Fibroblast of skin of right quadriceps (primary cell): ENCODE results near the gene AMOTL1.
"Not testable (repeated sequence)": the region's sequence is repeated elsewhere in the genome, so short reads cannot be mapped to it uniquely, and the experiment has no call there.

Experiments
- DNase-seq: peaks from one replicate; pipeline ENCODE4 v3.0.0-alpha.2; 2013

AMOTL1 gene

DNA sequence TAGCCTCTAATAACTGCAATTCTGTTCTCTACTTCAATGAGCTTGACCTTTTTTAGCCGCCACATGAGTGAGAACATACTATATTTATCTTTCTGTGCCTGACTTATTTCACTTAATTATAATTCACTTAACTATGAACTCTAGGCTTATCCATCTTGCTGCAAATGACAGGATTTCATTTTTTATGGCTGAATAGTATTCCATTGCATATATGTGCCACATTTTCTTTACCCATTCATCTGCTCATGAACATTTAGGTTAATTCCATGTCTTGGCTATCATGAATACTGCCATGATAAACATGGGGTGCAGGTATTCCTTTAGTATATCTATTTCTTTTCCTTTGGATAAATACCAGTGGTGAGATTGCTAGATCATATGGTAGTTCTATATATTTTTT is 120.0 kb downstream of the AMOTL1 start:
- no peak for DNase-seq

DNA sequence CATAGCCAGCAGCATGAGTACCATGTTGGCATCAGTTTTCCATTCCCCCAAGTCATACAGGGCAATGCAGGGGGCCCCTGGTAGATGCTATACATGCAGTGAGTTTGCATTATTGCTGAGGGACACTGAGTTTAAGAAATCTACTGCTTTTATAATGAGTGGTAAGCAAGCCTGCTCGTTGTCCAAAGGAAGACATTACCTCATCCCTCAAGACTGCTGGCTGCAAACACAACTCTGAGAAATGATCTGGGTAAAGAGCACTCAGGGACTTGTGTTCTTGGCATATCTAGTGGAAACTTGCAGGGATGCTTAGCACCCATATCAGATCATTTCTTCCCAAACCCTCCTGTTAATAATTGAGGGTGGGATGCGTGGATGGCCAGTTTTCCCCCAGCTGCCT is 127.3 kb downstream of the AMOTL1 start:
- DNase-seq, result peak; percentile 56

DNA sequence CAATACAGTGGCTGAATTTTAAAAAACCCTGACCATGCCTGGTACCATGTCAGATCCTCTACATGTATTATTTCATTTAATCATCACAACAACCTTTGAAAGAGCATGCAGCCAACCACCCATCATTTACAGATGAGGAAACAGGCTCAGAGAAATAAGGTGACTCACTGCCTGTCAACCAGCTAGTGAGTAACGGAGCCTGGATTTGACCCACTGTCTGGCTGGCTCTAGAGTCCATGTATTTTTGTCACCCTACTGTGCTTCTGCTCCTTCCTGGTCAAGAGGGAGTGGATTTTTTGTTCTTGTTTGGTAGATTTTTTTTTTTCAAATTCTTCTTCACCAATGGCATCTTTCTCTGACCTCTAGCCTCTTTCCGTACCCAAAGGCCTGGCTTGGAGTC is 127.8 kb downstream of the AMOTL1 start:
- peak; percentile 64 for DNase-seq

DNA sequence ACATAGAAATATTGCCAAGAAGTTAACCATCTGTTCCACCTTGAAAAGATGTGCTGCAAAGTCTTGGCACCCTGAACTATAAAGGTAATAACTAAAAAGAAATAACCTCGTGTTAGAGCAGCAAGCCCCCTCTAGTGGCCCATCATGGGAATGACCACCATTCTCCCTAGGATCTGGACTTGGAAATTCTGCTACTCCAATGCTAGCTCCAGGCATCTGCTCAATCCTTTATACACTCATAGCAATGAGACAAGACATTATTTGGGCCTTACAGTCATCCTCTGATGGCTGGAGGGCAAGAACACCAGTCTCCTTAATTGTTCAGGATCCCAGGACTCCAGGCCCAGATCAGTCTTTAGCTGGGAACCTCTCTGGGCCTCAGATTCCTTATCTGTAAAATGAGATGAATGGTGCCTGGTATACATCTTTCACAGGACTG is 129.2 kb downstream of the AMOTL1 start:
- DNase-seq, result peak; percentile 35

DNA sequence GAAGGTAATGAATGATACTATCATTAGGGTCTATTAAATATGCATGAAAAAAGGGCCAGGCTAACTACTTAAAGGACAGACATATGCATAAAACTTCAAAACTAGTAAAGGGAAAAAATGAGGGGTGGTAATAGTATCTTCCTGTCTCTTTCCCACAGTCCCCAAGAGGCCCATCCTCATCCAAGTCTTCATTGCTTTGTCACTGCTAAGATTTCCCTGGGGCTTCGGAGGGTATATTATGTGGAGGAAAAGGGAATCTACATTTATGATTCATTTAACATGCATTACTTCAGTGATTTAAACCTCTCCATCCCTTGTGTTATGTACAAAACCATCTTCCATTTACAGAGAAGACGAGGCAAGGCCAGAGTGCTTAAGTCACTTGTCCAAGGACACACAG is 139.1 kb downstream of the AMOTL1 start:
- DNase-seq, result no peak

DNA sequence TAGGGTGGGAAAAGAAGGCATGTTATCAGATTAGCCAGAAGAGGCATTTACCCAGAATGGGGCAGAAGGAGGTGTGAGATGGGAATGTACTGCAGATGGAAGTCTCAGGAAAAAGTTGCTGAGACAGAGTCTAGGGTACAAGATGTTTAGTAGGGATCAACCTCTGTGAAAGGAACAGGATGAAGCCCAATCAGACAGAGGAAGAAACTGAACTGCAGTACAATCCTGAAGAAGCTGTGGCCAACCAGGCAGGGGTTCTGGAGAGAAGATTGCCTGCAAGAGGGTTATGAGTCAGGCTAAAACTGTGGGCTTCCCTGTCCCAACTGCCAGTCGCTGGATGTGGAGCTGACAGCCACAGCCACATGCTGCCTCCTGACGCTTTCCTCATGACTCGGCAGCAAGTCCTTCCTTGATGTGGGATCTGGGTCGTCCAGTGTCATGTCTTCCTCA is 141.2 kb downstream of the AMOTL1 start:
- peak; percentile 83 for DNase-seq

DNA sequence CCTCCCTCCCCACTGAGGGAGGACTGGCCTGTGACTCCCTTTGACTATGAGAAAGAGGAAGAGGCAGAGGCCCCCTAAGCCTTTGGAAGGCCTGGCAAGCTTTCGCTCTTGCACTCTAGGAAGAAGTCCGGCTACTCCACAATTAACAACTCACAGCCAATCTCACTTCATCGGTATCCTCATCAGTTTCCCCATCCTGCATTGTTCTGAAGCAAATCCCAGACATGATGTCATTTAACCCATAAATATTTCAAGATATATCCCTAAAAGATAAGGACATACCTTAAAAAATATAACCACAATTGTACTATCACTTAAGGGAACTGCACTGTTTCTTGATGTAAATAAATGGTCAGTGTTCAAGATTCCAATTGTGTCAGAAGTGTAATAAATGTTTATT is 142.1 kb downstream of the AMOTL1 start:
- no peak for DNase-seq

DNA sequence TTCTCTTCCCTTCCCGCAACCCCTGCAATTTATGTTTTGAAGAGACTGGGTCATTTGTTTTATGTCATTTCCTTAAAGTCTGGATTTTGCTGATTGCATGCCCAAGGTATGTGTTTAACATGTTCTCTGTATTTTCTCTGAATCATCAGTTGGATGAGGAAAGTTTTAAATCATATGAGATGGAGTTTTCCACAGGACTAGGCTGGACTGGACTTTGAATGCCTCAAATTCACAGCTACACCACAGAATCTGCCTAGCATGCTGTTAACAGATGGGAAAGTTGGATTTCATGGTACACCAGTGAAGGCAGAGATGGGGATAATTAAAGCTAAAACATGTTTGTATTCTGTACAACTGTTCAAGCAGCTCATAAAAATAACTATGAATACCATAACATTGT is 142.6 kb downstream of the AMOTL1 start:
- peak; percentile 93 for DNase-seq

DNA sequence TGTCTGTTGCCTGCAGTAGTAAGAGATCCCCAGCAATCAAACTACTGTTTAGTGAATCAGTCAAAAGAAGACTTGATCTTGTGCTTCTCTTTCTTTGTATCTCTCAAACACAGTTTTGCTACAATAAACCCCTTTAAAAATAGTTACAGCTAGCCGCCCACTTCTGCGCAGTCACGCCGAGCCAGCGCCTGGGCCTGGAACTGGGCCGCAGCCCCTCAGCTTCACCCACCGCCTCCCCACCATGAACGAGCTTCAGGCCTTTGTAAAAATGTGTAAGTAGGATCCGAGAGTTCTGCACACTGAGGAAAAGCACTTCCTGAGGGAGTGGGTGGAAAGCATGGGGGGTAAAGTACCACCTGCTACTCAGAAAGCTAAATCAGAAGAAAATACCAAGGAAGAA is 144.7 kb downstream of the AMOTL1 start:
- no peak for DNase-seq

DNA sequence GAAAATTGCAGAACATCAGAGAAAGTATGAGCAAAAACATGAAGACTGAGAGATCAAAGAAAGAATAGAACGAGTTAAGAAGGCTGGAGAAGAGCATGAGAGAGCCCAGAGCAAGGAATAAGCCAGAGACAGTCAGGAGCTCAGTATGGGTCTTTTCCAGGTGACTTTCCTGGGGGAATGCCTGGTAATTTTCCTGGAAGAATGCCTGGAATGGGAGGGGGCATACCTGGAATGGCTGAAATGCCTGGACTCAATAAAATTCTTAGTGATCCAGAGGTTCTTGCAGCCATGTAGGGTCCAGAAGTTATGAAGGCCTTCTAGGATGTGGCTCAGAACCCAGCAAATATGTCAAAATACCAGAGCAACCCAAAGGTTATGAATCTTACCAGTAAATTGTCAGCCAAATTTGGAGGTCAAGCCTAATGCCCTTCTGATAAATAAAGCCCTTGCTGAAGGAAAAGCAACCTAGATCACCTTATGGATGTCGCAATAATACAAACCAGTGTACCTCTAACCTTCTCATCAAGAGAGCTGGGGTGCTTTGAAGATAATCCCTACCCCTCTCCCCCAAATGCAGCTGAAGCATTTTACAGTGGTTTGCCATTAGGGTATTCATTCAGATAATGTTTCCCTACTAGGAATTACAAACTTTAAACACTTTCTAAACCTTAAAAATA is 145.7 kb downstream of the AMOTL1 start:
- DNase-seq, result not testable (repeated sequence)

DNA sequence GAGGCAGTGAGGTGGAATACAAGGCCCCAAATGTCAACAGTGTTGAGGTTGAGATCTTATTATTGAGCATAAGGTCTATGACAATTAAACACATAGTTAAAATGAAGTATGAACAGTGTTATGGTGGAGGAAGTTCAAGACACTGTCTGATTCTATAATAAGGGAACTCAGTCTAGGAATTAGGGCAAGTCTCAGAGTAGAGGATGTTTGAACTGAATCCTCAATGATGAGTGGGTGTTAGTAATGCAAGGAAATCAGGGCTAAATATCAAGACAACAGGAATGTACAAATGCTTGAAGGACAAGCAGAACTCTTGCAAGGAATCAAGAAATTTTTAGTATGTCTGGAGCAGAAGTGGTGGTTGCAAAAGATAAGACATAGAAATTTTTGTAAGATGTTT is 152.2 kb downstream of the AMOTL1 start:
- no peak for DNase-seq

DNA sequence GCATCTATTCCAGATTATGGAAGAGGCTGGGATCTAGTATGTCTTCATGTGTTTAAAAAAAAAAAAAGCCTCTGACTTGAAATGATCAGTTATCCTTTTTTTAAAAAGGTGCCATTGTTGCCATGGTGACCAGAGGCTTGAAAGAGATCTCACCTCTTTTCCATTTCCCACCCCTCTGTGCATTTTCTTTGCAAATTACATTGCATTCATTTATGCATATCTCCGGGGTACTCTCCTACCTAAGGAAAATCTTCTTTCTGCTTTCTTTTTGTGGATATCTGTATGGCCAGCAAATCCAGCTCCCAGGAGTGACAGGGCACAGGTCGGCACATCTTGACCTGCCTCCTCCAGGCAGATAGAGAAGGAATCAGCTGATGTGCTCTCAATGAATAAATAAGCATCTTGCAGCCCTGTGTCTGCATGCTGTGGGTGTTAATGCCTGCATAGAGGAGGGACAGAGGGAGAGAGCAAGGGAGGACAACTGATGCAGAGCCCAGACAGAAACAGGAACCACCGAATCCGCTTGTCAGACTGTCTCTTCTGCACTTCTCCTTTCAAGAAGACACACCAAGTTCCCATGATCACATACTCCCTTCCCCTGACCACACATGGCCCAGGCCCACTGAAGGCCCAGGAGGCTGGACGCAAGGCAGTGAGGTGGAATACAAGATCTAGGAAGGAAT is 154.3 kb downstream of the AMOTL1 start:
- DNase-seq, result no peak

DNA sequence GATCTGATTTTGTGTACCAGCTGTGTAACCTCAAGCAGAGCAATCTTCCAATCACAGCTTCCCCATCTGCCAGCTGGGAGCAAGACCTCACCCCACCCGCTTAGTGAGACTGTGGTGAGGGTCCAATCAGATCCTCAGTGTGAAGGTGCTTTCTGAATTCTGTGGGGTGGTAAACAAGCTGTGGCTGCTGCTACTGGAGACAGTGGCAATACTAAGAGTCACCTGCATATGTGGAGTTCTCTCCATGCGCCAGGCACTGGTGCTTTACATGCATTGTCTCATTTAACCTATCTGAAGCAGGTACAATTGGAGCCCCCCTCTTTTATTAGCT is 154.8 kb downstream of the AMOTL1 start:
- DNase-seq, result no peak

DNA sequence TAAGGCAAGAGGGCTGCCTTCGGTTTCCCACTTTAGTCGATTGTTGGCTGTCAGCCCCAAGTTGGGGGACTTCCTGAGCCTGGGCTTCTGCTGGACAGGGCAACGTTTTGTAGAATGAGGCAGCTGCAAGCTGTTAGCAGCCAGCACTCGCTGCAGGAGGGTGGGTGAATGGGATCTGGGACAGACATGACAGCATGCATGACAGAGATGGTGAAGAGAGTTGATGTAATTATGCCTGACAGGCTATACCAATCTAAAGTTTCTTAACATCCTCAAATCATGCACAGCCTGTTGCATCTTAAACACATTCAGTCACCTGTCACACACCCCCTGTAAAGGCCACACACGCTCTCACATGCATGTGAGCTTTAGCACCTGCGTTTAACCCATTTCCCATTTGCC is 156.0 kb downstream of the AMOTL1 start:
- no peak for DNase-seq

DNA sequence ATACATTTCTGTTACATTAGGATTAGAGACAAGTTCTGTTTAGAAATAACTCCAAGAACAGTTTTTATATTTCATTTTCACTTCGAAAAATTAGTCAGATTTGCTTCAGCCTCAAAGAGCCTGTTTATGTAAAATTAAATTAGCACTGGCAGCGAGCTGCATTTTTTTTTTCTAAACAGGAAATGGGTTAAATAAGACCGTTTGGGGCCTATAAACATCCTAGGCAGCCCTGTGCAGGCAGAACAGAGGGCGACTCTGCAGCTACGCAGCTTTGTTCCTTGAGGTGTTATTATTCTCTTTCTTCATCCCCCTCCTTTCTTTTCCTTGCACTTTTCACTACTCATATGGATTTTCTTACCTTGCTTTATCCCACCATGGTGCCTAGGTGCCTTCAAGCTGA is 156.5 kb downstream of the AMOTL1 start:
- no peak for DNase-seq

DNA sequence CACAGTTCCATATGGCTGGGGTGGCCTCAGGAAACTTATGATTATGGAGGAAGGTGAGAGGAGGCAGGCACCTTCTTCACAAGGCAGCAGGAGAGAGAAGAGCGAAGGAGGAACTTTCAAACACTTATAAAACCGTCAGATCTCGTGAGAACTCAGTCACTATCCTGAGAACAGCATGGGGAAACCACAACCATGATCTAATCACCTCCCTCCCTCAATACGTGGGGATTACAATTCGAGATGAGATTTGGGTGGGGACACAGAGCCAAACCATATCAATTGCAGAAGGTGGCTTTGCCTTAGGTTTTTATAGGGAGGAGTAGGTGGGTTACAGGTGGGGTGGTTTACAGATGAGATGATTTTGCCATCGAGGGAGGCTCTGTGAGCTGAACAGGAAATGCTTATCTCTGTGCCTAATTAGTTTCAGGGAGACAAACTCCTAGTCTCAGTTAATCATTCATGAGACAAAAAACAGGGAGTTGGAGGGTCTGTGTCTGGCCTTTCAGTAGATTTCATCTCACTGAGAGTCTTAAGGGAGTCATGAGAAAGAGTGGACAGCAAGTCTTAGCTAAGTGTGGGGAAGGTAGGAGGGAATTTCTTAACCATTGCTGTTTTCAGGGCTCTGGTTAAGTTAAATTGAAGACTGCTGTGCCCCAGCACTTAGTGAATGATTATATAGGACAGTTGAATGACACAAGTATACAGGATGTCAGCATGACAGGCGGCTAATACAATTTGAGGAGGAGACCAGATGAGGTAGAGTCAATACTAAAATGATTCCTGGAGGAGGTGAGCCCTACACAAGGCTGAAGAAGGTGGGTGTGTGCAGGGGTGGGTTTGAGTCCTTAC is 157.5 kb downstream of the AMOTL1 start:
- DNase-seq, result no peak

DNA sequence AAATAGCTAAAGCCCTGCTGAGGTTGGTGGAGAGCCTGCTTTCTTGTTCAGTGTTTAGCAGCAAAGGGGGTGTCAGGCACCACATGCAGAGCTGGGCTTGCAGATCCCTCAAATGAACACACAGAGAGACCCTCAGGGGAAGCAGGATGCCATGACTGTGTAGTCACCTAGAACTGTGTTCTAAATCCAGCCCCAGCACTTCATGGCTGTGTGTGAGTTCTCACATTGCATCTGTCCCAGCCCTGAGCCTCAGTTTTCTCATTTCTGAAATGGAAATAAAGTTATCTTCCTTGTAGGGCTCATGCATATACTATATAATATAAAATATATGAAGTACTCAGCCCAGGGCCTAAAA is 158.1 kb downstream of the AMOTL1 start:
- DNase-seq, result peak; percentile 61
